H1 (cell line): ENCODE measurements around the gene ZNF202.

ENCODE experiments used
- ATF2 ChIP-seq: IDR thresholded peaks from 2 replicates; pipeline ENCODE4 v1.6.1; 2012; ENCODE audit warnings: low read length, inconsistent platforms
- EP300 ChIP-seq, 2 experiments: IDR thresholded peaks; 1 replicate in 1 of 2; 2 replicates in 1 of 2; pipeline ENCODE4 v1.6.1; 2011 to 2012; ENCODE audit warnings: low read depth in 2 of 2, low read length in 2 of 2, mild to moderate bottlenecking in 2 of 2, borderline replicate concordance in 1 of 2, inconsistent platforms in 1 of 2, moderate library complexity in 1 of 2
- EZH2 ChIP-seq: fragments of 200-600 bp; sonication (generic); IDR thresholded peaks from 2 replicates; pipeline ENCODE4 v1.7.1; 2012; ENCODE audit warnings: low read depth, mild to moderate bottlenecking, moderate library complexity, low read length, inconsistent platforms; ENCODE audit not compliant: severe bottlenecking
- HDAC2 ChIP-seq, 2 experiments: fragments of 300-600 bp in 1 of 2; sonication (generic) in 1 of 2; IDR thresholded peaks; 2 replicates each; pipeline ENCODE4 v1.6.1; 2011 to 2012; ENCODE audit warnings: low read depth in 2 of 2, low read length in 2 of 2, mild to moderate bottlenecking in 2 of 2, moderate library complexity in 2 of 2, borderline replicate concordance in 1 of 2, inconsistent platforms in 1 of 2
- MAFK ChIP-seq: IDR thresholded peaks from 2 replicates; pipeline ENCODE4 v1.6.1; 2012; ENCODE audit warnings: low read depth, mild to moderate bottlenecking, improper control_type of control experiment, low read length
- SIN3A ChIP-seq, 2 experiments: IDR thresholded peaks in 1 of 2; conservative IDR thresholded peaks in 1 of 2; 2 replicates each; pipeline ENCODE4 v1.6.1; 2011 to 2012; ENCODE audit warnings: low read length in 2 of 2, improper control_type of control experiment in 1 of 2, low read depth in 1 of 2, mild to moderate bottlenecking in 1 of 2
- SIX5 ChIP-seq: IDR thresholded peaks from 2 replicates; pipeline ENCODE4 v1.6.1; 2011; ENCODE audit warnings: mild to moderate bottlenecking, low read depth, low read length
- TF ChIP-seq, protein P1 (sequence below): IDR thresholded peaks from 2 replicates; pipeline ENCODE4 v1.6.1; 2011; ENCODE audit warnings: low read length, improper control_type of control experiment
- TF ChIP-seq, protein P2 (sequence below), 3 experiments: IDR thresholded peaks; 1 replicate in 2 of 3; 2 replicates in 1 of 3; pipeline versions ENCODE4 v1.5.1 to v1.6.1; 2011; ENCODE audit warnings: low read length in 3 of 3, mild to moderate bottlenecking in 3 of 3, inconsistent platforms in 2 of 3, low read depth in 1 of 3, moderate library complexity in 1 of 3; ENCODE audit not compliant: insufficient read depth in 1 of 3; ENCODE audit errors: control extremely low read depth in 1 of 3

- TF ChIP-seq, protein P1, sequence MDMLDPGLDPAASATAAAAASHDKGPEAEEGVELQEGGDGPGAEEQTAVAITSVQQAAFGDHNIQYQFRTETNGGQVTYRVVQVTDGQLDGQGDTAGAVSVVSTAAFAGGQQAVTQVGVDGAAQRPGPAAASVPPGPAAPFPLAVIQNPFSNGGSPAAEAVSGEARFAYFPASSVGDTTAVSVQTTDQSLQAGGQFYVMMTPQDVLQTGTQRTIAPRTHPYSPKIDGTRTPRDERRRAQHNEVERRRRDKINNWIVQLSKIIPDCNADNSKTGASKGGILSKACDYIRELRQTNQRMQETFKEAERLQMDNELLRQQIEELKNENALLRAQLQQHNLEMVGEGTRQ, result no peak
- TF ChIP-seq, protein P2, sequence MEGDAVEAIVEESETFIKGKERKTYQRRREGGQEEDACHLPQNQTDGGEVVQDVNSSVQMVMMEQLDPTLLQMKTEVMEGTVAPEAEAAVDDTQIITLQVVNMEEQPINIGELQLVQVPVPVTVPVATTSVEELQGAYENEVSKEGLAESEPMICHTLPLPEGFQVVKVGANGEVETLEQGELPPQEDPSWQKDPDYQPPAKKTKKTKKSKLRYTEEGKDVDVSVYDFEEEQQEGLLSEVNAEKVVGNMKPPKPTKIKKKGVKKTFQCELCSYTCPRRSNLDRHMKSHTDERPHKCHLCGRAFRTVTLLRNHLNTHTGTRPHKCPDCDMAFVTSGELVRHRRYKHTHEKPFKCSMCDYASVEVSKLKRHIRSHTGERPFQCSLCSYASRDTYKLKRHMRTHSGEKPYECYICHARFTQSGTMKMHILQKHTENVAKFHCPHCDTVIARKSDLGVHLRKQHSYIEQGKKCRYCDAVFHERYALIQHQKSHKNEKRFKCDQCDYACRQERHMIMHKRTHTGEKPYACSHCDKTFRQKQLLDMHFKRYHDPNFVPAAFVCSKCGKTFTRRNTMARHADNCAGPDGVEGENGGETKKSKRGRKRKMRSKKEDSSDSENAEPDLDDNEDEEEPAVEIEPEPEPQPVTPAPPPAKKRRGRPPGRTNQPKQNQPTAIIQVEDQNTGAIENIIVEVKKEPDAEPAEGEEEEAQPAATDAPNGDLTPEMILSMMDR (IDR thresholded peaks at IDR 0.05; ENCODE audit: control extremely low read depth in 1 of 3, insufficient read depth in 1 of 3, low read depth in 1 of 3, low read length in 3 of 3), result no peak
- TF ChIP-seq SIN3A (conservative IDR thresholded peaks at IDR 0.05 in 1 of 2, IDR thresholded peaks at IDR 0.05 in 1 of 2; ENCODE audit: low read depth in 1 of 2, low read length in 2 of 2), result 0 out of 4 replicates have a peak, but pooled peaks have one; percentile 27 to 39
- TF ChIP-seq MAFK, result no peak
- no peak for TF ChIP-seq SIX5
- TF ChIP-seq EP300 (IDR thresholded peaks at IDR 0.05; ENCODE audit: borderline replicate concordance in 1 of 2, low read depth in 2 of 2, low read length in 2 of 2), result peak in 1 of 2 experiments; percentile 71; a peak in 1 of 3 replicates
- TF ChIP-seq EZH2, result no peak
- TF ChIP-seq ATF2, result no peak; the same call in none of the 2 replicates
- TF ChIP-seq HDAC2 (IDR thresholded peaks at IDR 0.05; ENCODE audit: borderline replicate concordance in 1 of 2, low read depth in 2 of 2, low read length in 2 of 2), result peak in 1 of 2 experiments; percentile 27; a peak in 2 of 4 replicates
These were observed 33.8 kb upstream of the ZNF202 start for GRCh38 chr11:123775289-123775688.
